HepG2 (cell line): ENCODE data around the gene ADRM1. TPM values are rescaled to one million over a fixed set of nuclear protein-coding genes. Genes with fewer than 3 reads are reported as not detected.

Experiments
- ATAC-seq: fragments of 200-7000 bp; cut with Tn5 transposase; 3 replicates; pipeline ENCODE4 v1.9.1; 2020; ENCODE audit warnings: mild to moderate bottlenecking, moderate library complexity
- BruUV-seq: library from RNA; stranded (reverse); fragments of 400-500 nt; replicated peaks from 2 replicates; lab custom pipeline; 2021; lab: Mats Ljungman, UMichigan
- CTCF ChIA-PET: fragments of 300-600 bp; formaldehyde crosslinking; extraction: SDS; loops from one replicate; lab custom pipeline; 2021; ENCODE audit warnings: low total read pairs, inconsistent platforms, low intra/inter-chr PET ratio; lab: Yijun Ruan, JAX
- POLR2A ChIA-PET: fragments of 350-600 bp; sonication (Branson Sonifier 250); formaldehyde crosslinking; loops from one replicate; lab custom pipeline; 2020; ENCODE audit warnings: antibody characterized with exemption, inconsistent platforms; lab: Yijun Ruan, JAX
- DNase-seq: peaks from one replicate; pipeline ENCODE4 v3.0.0-alpha.2; 2015; ENCODE audit warnings: low spot score
- FAIRE-seq: peaks from 3 replicates; lab custom pipeline; 2011; peaks lifted over from hg19 to GRCh38; lab: Jason Lieb, UNC
- H2AFZ ChIP-seq: one replicate; pipeline ENCODE4 v1.6.1; 2011; ENCODE audit warnings: low read length, inconsistent platforms
- H3K27ac ChIP-seq: fragments of 300-600 bp; 3 replicates; pipeline ENCODE4 v1.8.0; 2011; ENCODE audit warnings: mixed run types, mild to moderate bottlenecking, mixed read lengths, low read length, inconsistent platforms; ENCODE audit not compliant: insufficient read depth; ENCODE audit errors: extremely low read length
- H3K27me3 ChIP-seq, 2 experiments: fragments of 200-600 bp in 1 of 2; 2 replicates in 1 of 2; 3 replicates in 1 of 2; pipeline versions ENCODE4 v1.6.0 to v1.8.0; 2011; ENCODE audit warnings: low read length in 2 of 2, mild to moderate bottlenecking in 2 of 2, moderate library complexity in 2 of 2, inconsistent platforms in 1 of 2; ENCODE audit not compliant: insufficient read depth in 2 of 2, control insufficient read depth in 1 of 2
- H3K36me3 ChIP-seq, 2 experiments: fragments of 200-600 bp in 1 of 2; replicated peaks in 1 of 2; 2 replicates in 1 of 2; 3 replicates in 1 of 2; pipeline versions ENCODE4 v1.5.1 to v1.8.0; 2011; ENCODE audit warnings: low read length in 2 of 2, inconsistent platforms in 1 of 2; ENCODE audit not compliant: insufficient read depth in 2 of 2, control insufficient read depth in 1 of 2
- H3K4me1 ChIP-seq: 2 replicates; pipeline ENCODE4 v1.5.1; 2012; ENCODE audit warnings: low read length, inconsistent platforms; ENCODE audit not compliant: insufficient read depth
- H3K4me2 ChIP-seq: 2 replicates; pipeline ENCODE4 v1.6.0; 2011; ENCODE audit warnings: low read depth, low read length, inconsistent platforms
- H3K4me3 ChIP-seq, 3 experiments: fragments of 200-600 bp in 1 of 3; sonication (generic), shearing (Covaris generic) in 1 of 3; replicated peaks in 1 of 3; 2 replicates each; pipeline ENCODE4 v1.5.1; 2011 to 2016; ENCODE audit warnings: low read length in 3 of 3, inconsistent platforms in 2 of 3, low read depth in 2 of 3, mild to moderate bottlenecking in 2 of 3, control low read depth in 1 of 3, mixed read lengths in 1 of 3; ENCODE audit not compliant: insufficient read depth in 1 of 3
- H3K79me2 ChIP-seq: one replicate; pipeline ENCODE4 v1.6.1; 2011; ENCODE audit warnings: low read length, inconsistent platforms; ENCODE audit not compliant: insufficient read depth
- H3K9ac ChIP-seq: 2 replicates; pipeline ENCODE4 v1.6.0; 2011; ENCODE audit warnings: mild to moderate bottlenecking, low read depth, low read length, inconsistent platforms; ENCODE audit not compliant: insufficient read depth
- H3K9me3 ChIP-seq: 2 replicates; pipeline ENCODE4 v1.5.1; 2012; ENCODE audit warnings: mild to moderate bottlenecking, low read length
- H4K20me1 ChIP-seq: 2 replicates; pipeline ENCODE4 v1.6.0; 2011; ENCODE audit warnings: inconsistent platforms, mild to moderate bottlenecking, low read length, moderate library complexity; ENCODE audit not compliant: insufficient read depth
- AGO2 ChIP-seq: fragments of 200-400 bp; formaldehyde crosslinking; optimal IDR thresholded peaks from 2 replicates; pipeline ENCODE3; 2017; ENCODE audit warnings: mild to moderate bottlenecking, low read depth, low read length, moderate library complexity
- HDAC1 ChIP-seq: sonication (generic); formaldehyde crosslinking; IDR thresholded peaks from 2 replicates; pipeline ENCODE4 v1.5.1; 2020; ENCODE audit warnings: mild to moderate bottlenecking, missing genetic modification reagents
- HES4 ChIP-seq: sonication (generic); formaldehyde crosslinking; IDR thresholded peaks from 2 replicates; pipeline ENCODE4 v1.9.0; 2021; ENCODE audit warnings: mild to moderate bottlenecking, missing genetic modification reagents, borderline replicate concordance
- RBFOX2 ChIP-seq: fragments of 200-400 bp; formaldehyde crosslinking; IDR thresholded peaks from 2 replicates; pipeline ENCODE4 v1.6.1; 2017; ENCODE audit warnings: low read depth, mild to moderate bottlenecking, low read length
- SRY ChIP-seq: sonication (generic); formaldehyde crosslinking; IDR thresholded peaks from 2 replicates; pipeline ENCODE4 v1.8.0; 2022; ENCODE audit warnings: mild to moderate bottlenecking, missing genetic modification reagents
- ZIK1 ChIP-seq: sonication (generic); formaldehyde crosslinking; IDR thresholded peaks from 2 replicates; pipeline ENCODE4 v1.5.0; 2020; ENCODE audit warnings: mild to moderate bottlenecking, low read depth, missing genetic modification reagents, borderline replicate concordance
- ZKSCAN1 ChIP-seq: fragments of 150-350 bp; IDR thresholded peaks from 2 replicates; pipeline ENCODE4 v1.6.1; 2014; ENCODE audit warnings: low read length
- ZNF10 ChIP-seq: sonication (generic); formaldehyde crosslinking; IDR thresholded peaks from 2 replicates; pipeline ENCODE4 v1.4.0; 2020; ENCODE audit warnings: mild to moderate bottlenecking, low read depth, missing genetic modification reagents, borderline replicate concordance
- ZNF468 ChIP-seq: sonication (generic); formaldehyde crosslinking; IDR thresholded peaks from 2 replicates; pipeline ENCODE4 v1.8.0; 2022; ENCODE audit warnings: mild to moderate bottlenecking, moderate library complexity, missing genetic modification reagents
- ZNF768 ChIP-seq: sonication (generic); formaldehyde crosslinking; IDR thresholded peaks from 2 replicates; pipeline ENCODE4 v1.4.0; 2020; ENCODE audit warnings: missing genetic modification reagents
- WGBS: methylation state at CpG from one replicate; pipeline ENCODE4 v1.1.6; 2017; ENCODE audit warnings: low lambda C conversion rate; 5-methylcytosine and 5-hydroxymethylcytosine counted together
- in situ Hi-C: cut with HindIII; loops from 2 replicates; pipeline ENCODE4 v1.10.0; 2017; ENCODE audit warnings: low pct_unique_long_range_greater_than_20kb; ENCODE audit not compliant: extremely low pct_ligation_motif_present
- intact Hi-C: fragments of 100-400 bp; cut with micrococcal nuclease; formaldehyde crosslinking; loops from one replicate; pipeline ENCODE4 v1.10.0; 2022; ENCODE audit not compliant: unreplicated experiment
- polyA plus RNA-seq, 8 experiments: library from polyadenylated mRNA; depleted of rRNA in 3 of 8; stranded (reverse) in 7 of 8; unstranded in 1 of 8; fragments of >200 nt; fragmentation: Illumina TruSeq in 4 of 8; extraction: Trizol in 4 of 8; gene quantifications; 2 replicates each; pipeline versions ENCODE4 v1.2.1 to v1.2.3, GENCODE V29; 2011 to 2016; ENCODE audit warnings: low read depth in 4 of 8, missing spikeins in 1 of 8, mixed read lengths in 1 of 8; ENCODE audit not compliant: insufficient read depth in 1 of 8
- total RNA-seq, 5 experiments: library from RNA; depleted of rRNA; stranded (reverse); fragments of >200 nt; fragmentation: Illumina TruSeq; extraction: Trizol; gene quantifications; 2 replicates each; pipeline ENCODE4 v1.2.3, GENCODE V29; 2016; ENCODE audit warnings: low read depth in 1 of 5

The ADRM1 gene
- total and polyA plus RNA-seq, 2 of the 13 experiments (the other 11 are each of a cell fraction or from before 2014, with no cell fraction given), result 92.9 to 154 TPM

DNA sequence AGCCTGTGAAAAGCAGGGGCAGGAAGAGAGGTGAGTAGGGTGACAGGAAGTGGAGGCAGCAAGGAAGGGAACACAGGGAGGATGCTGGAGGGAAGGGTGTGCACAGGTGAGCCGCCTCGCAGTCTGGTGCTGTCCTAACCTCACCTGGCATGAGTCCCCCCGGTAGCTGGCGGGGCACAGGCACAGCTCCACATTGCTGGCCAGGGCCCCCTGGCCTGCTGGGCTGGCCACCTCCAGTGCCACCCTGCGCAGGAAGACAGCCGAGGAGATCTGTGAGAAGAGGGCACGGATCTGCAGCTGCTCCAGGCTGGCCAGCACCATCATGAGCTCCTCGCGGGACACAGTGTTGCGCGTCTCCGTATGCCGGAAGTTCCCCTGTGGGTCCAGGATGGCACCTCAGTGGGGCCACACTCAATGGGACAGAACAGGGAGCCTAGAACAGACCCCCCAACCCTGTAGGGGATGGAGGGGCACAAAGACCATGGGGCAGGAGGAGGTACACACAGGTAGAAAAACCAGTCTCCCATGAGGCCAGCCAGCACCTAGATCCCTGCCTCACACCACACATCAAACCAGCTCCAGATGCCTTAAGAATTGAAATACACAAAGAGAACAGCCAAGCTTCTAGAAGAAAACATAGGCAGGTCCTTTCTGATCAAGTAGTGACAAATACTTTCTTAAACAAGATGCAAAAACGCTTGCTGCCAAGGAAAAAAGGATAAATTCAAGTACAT lies 22.5 kb downstream of the ADRM1 start:
- Histone ChIP-seq H3K4me2 (no peak overlapping the region), H2AFZ (no peak overlapping the region), H3K79me2 (no peaks in the 10 kb centered on the region), H3K36me3 (peaks cover 60 to 88% of the 10 kb centered on the region in 2 experiments), H3K9ac (no peak overlapping the region), H3K9me3 (no peaks in the 10 kb centered on the region), H3K4me3 (no peak overlapping the region), H3K27ac (no peak overlapping the region), H4K20me1 (peaks cover 4% of the 10 kb centered on the region; the same call in 1 of the 2 replicates), H3K27me3 (no peaks in the 10 kb centered on the region), H3K4me1 (no peaks in the 10 kb centered on the region)
- 97% methylated on average over 13 of the region's 14 CpGs for WGBS
- DNase-seq, result no peak
- in situ Hi-C loops (no loop called here), intact Hi-C loops (no loop called here)
- ChIA-PET CTCF (no interaction called here), POLR2A (interaction anchor here (0.6 to 1.1 kb wide), 2 partner anchors 43 to 50 kb away, joined by 3 read pairs; no protein-coding TSS in a partner anchor)
- TF ChIP-seq ZNF10 (CRISPR knock-in tag) (peak; percentile 95; the same call in 1 of the 2 replicates), HDAC1 (no peak), HES4 (CRISPR knock-in tag) (0 out of 2 replicates have a peak, but pooled peaks have one; percentile 59), ZNF468 (CRISPR knock-in tag) (no peak), AGO2 (peak; percentile 38)
- no peak for ATAC-seq
- FAIRE-seq, result no peak
- no TSS peak for BruUV-seq

GRCh38 chr20:62326559-62326958 lies 23.8 kb downstream of the ADRM1 start:
- Histone ChIP-seq H3K9me3 (no peaks in the 10 kb centered on the region), H3K36me3 (peaks cover 66 to 93% of the 10 kb centered on the region in 2 experiments), H3K4me1 (no peaks in the 10 kb centered on the region), H3K27ac (no peak overlapping the region), H2AFZ (no peak overlapping the region), H3K4me2 (no peak overlapping the region), H3K27me3 (no peaks in the 10 kb centered on the region), H3K9ac (no peak overlapping the region), H4K20me1 (no peaks in the 10 kb centered on the region), H3K4me3 (no peak overlapping the region), H3K79me2 (no peaks in the 10 kb centered on the region)
- POLR2A ChIA-PET, result interaction anchor here (0.8 to 1.2 kb wide), 2 partner anchors 42 to 60 kb away, joined by 3 to 5 read pairs; partner anchors contain the start of gene RPS21
- WGBS, result 94% methylated on average over 12 of the region's 14 CpGs
- FAIRE-seq, result no peak
- in situ Hi-C loops, result no loop called here
- BruUV-seq, result no TSS peak
- no peak for DNase-seq
- TF ChIP-seq ZKSCAN1 (no peak), ZIK1 (CRISPR knock-in tag) (no peak), SRY (CRISPR knock-in tag) (no peak), ZNF768 (CRISPR knock-in tag) (peak; percentile 3; the same call in 1 of the 2 replicates), RBFOX2 (0 out of 2 replicates have a peak, but pooled peaks have one; percentile 17)
- no peak for ATAC-seq
- intact Hi-C loops, result no loop called here
- CTCF ChIA-PET, result no interaction called here
